GM18505 (cell line): ENCODE data around the gene MED13.

Experiments
- ATAC-seq: cut with Tn5 transposase; IDR thresholded peaks from one replicate; pipeline ENCODE4 v1.9.1; 2021; ENCODE audit not compliant: unreplicated experiment
- POLR2A ChIP-seq: IDR thresholded peaks from 4 replicates; pipeline ENCODE4 v1.6.1; 2011; ENCODE audit warnings: borderline replicate concordance; ENCODE audit not compliant: insufficient read depth, insufficient read length; ENCODE audit errors: extremely low read depth

MED13 gene

GRCh38 chr17:61986898-61987297 lies 78.2 kb downstream of the MED13 start:
- ATAC-seq = no peak
- no peak for TF ChIP-seq POLR2A

GRCh38 chr17:61984821-61985220 lies 80.3 kb downstream of the MED13 start:
- ATAC-seq = no peak
- no peak for TF ChIP-seq POLR2A

GRCh38 chr17:61981323-61981722 lies 83.8 kb downstream of the MED13 start:
- TF ChIP-seq POLR2A = no peak

GRCh38 chr17:61980535-61980934 lies 84.5 kb downstream of the MED13 start:
- no peak for ATAC-seq
- no peak for TF ChIP-seq POLR2A

More at GRCh38 chr17:61981323-61981722, 83.8 kb downstream of the MED13 start:
- no peak for ATAC-seq

- ATAC-seq = no peak
- TF ChIP-seq POLR2A = no peak
Observed at GRCh38 chr17:61974115-61974514, 91.0 kb downstream of the MED13 start.

- no peak for ATAC-seq
- no peak for TF ChIP-seq POLR2A
Observed at GRCh38 chr17:61972311-61972710, 92.8 kb downstream of the MED13 start.

GRCh38 chr17:61970030-61970429 lies 95.0 kb downstream of the MED13 start:
- no peak for ATAC-seq
- TF ChIP-seq POLR2A = no peak

GRCh38 chr17:61968757-61969156 lies 96.3 kb downstream of the MED13 start:
- TF ChIP-seq POLR2A = no peak
- no peak for ATAC-seq

- no peak for ATAC-seq
- no peak for TF ChIP-seq POLR2A
Observed at GRCh38 chr17:61967729-61968128, 97.3 kb downstream of the MED13 start.

- ATAC-seq = no peak
- no peak for TF ChIP-seq POLR2A
Observed at GRCh38 chr17:61966191-61966590, 98.9 kb downstream of the MED13 start.

GRCh38 chr17:61955619-61956018 lies 109.5 kb downstream of the MED13 start:
- no peak for TF ChIP-seq POLR2A
- no peak for ATAC-seq

- TF ChIP-seq POLR2A = no peak
- no peak for ATAC-seq
Observed at GRCh38 chr17:61947367-61948078, 117.6 kb downstream of the MED13 start.

GRCh38 chr17:61946359-61946758 lies 118.7 kb downstream of the MED13 start:
- TF ChIP-seq POLR2A = no peak
- no peak for ATAC-seq

- TF ChIP-seq POLR2A = no peak
Observed at GRCh38 chr17:61943117-61943516, 122.0 kb downstream of the MED13 start.

GRCh38 chr17:61942085-61942484 lies 123.0 kb downstream of the MED13 start:
- no peak for ATAC-seq
- TF ChIP-seq POLR2A = no peak

More at GRCh38 chr17:61943117-61943516, 122.0 kb downstream of the MED13 start:
- ATAC-seq = no peak
